ENCODE data around the gene PANX1. TPM values are rescaled to one million over a fixed set of nuclear protein-coding genes. Genes with fewer than 3 reads are reported as not detected.

The PANX1 gene
- total RNA-seq, 1 donor from 2014 or later, result 40.8 TPM

Other genes with a start within 250 kb of the PANX1 start
- gene HEPHL1, start 107.5 kb upstream of the PANX1 start, total RNA-seq, result not detected in 2 replicates
- not detected in 2 replicates for gene IZUMO1R, start 175.7 kb downstream of the PANX1 start, total RNA-seq